Nephron (organoid): ENCODE measurements around the gene P3H1.

Source experiments
- H3K27ac Mint-ChIP-seq, 3 experiments: 2 replicates each; pipeline ENCODE4 v1.8.0; 2020; ENCODE audit warnings: mixed read lengths in 3 of 3, mild to moderate bottlenecking in 2 of 3, moderate library complexity in 1 of 3
- H3K27me3 Mint-ChIP-seq: 2 replicates; pipeline ENCODE4 v1.8.0; 2021; ENCODE audit warnings: low read depth, mild to moderate bottlenecking, moderate library complexity, mixed read lengths
- H3K36me3 Mint-ChIP-seq: 2 replicates; pipeline ENCODE4 v1.8.0; 2020; ENCODE audit warnings: low read depth, mixed read lengths
- H3K4me1 Mint-ChIP-seq: 2 replicates; pipeline ENCODE4 v1.8.0; 2020; ENCODE audit warnings: mixed read lengths
- H3K4me3 Mint-ChIP-seq, 3 experiments: 2 replicates each; pipeline ENCODE4 v1.8.0; 2020; ENCODE audit warnings: mild to moderate bottlenecking in 3 of 3, mixed read lengths in 3 of 3, moderate library complexity in 2 of 3
- H3K9me3 Mint-ChIP-seq: 2 replicates; pipeline ENCODE4 v1.8.0; 2020; ENCODE audit warnings: mixed read lengths
- TF ChIP-seq, protein P1 (sequence below), 3 experiments: fragments of 200-600 bp; sonication (generic); IDR thresholded peaks; one replicate each; pipeline ENCODE4 v1.5.0; 2021; ENCODE audit warnings: antibody characterized with exemption in 3 of 3; ENCODE audit not compliant: unreplicated experiment in 3 of 3

Gene P3H1

DNA sequence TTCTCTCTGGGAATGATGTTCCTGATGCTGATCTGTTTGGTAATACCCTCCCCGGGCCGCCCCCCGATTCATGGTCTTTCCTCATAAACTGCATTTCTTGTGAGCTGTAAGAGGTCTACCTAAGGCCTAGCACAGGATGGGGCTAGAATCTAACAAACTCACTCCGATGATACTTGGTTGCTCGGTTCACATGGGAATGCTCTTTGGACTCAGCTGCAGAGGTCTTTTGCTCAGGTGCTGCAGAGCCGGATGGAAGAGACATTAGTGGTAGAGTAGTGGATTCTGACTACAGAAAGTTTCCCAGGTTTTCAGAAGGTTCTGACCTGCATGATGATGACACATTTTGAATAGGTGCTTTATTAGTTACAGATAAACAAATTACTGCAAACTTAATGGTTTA lies 9.7 kb upstream of the P3H1 start:
- Mint-ChIP-seq H3K4me3 (no peak overlapping the region), H3K27me3 (no peaks in the 10 kb centered on the region), H3K4me1 (peaks cover 5% of the 10 kb centered on the region), H3K27ac (no peak overlapping the region), H3K36me3 (peaks cover 78% of the 10 kb centered on the region), H3K9me3 (no peaks in the 10 kb centered on the region)
- TF ChIP-seq, protein P1, sequence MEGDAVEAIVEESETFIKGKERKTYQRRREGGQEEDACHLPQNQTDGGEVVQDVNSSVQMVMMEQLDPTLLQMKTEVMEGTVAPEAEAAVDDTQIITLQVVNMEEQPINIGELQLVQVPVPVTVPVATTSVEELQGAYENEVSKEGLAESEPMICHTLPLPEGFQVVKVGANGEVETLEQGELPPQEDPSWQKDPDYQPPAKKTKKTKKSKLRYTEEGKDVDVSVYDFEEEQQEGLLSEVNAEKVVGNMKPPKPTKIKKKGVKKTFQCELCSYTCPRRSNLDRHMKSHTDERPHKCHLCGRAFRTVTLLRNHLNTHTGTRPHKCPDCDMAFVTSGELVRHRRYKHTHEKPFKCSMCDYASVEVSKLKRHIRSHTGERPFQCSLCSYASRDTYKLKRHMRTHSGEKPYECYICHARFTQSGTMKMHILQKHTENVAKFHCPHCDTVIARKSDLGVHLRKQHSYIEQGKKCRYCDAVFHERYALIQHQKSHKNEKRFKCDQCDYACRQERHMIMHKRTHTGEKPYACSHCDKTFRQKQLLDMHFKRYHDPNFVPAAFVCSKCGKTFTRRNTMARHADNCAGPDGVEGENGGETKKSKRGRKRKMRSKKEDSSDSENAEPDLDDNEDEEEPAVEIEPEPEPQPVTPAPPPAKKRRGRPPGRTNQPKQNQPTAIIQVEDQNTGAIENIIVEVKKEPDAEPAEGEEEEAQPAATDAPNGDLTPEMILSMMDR (IDR thresholded peaks at IDR 0.05; ENCODE audit: unreplicated experiment in 3 of 3): no peak

DNA sequence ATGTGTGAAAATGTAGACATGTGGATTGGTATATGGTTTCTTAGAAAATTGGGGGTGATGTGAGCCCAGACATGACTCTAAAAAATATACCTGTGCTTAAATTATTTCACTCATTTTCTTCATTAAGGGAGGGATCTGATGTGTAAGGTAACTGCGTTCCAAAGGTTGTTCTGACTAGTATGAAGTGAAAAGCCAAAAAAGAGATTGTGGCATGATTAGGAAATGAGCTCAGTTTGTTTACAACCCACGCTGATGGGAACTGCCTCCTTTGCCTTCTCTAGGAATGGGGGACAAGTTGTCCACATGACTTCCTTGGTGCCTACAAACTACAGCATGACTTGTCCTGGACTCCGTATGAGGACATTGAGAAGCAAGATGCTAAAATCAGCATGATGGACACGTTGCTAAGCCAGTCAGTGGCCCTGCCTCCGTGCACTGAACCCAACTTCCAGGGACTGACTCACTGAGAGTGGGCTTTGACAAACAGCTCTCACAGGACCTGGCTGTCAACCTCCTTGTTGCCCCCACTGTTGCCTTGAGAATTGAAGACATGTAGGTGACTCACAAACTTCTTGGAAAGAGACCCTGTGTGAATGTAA lies 8.2 kb upstream of the P3H1 start:
- Mint-ChIP-seq H3K9me3 (no peaks in the 10 kb centered on the region), H3K27me3 (no peaks in the 10 kb centered on the region), H3K27ac (no peak overlapping the region), H3K4me3 (no peak overlapping the region), H3K36me3 (peaks cover 71% of the 10 kb centered on the region), H3K4me1 (peaks cover 14% of the 10 kb centered on the region)
- TF ChIP-seq, protein P1 (IDR thresholded peaks at IDR 0.05; ENCODE audit: unreplicated experiment in 3 of 3): no peak

DNA sequence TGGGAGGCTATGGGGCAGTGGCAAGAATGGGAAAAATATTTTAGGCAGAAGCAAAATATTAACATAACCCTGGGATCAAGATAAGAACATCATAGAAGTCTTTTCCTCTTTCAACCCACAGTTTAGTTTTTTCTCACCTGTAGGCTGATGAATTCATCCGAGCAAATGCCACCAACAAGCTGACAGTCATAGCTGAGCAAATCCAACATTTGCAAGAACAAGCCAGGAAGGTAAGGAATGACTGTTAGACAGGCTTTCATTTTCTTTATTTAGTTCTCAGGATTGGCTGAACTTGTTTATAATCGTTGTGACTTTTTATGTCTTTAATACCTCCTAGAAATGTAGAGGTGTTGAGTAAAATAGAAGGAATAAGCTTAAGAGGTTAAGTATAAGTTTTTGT lies 6.6 kb upstream of the P3H1 start:
- H3K36me3 Mint-ChIP-seq: peaks cover 63% of the 10 kb centered on the region

DNA sequence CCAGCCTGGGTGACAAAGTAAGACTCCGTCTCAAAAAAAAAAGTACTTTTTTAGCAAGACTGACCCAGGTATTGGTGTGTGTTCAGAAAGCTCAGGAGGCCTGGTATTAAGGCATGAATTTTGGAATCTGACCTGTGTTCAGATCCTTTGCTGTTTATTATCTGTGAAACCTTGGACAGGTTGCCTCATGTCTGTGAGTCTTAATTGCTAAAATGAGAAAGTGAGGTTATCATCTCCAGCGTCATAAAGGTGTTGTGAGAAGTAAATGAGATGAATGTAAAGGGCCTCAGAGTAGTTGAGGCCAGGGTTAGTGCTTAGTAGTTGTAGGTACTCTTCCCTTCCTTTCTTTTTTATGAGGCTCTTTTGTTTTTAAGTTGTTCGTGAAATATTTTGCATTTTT lies 3.0 kb upstream of the P3H1 start:
- TF ChIP-seq, protein P1 (IDR thresholded peaks at IDR 0.05; ENCODE audit: unreplicated experiment in 3 of 3): no peak
- Mint-ChIP-seq H3K4me1 (peaks cover 23% of the 10 kb centered on the region), H3K27me3 (no peaks in the 10 kb centered on the region), H3K9me3 (no peaks in the 10 kb centered on the region), H3K36me3 (peaks cover 28% of the 10 kb centered on the region), H3K27ac (no peak overlapping the region), H3K4me3 (peak overlapping the region; percentile 55 to 78 (median 60))

More for the DNA sequence above, 6.6 kb upstream of the P3H1 start:
- Mint-ChIP-seq H3K4me1 (peaks cover 17% of the 10 kb centered on the region), H3K27me3 (no peaks in the 10 kb centered on the region), H3K4me3 (no peak overlapping the region), H3K27ac (peak overlapping the region in 1 of 3 experiments; percentile 40), H3K9me3 (no peaks in the 10 kb centered on the region)
- TF ChIP-seq, protein P1 (IDR thresholded peaks at IDR 0.05; ENCODE audit: unreplicated experiment in 3 of 3): no peak

DNA sequence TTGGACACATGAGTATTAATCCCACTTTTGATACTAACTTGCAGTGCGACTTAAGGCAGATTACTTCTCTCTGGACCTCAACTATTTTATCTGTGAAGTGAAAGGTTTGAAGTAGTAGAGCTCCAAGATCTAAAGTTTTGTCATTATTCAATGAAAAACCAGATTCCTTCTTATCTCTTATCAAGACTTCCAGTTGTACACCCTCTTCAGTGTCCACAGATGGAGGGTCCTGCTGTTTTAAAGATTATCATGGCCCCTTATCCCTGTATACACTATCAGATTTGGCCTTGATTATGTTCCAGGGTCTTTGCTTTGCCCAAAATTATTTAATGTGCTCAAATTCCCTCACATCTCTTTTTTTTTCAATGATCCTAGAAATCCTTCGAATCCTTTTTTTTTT lies 1.3 kb upstream of the P3H1 start:
- Mint-ChIP-seq H3K27ac (peak overlapping the region in 2 of 3 experiments; percentile 93 to 94), H3K4me3 (no peak overlapping the region), H3K4me1 (peaks cover 23% of the 10 kb centered on the region), H3K27me3 (no peaks in the 10 kb centered on the region), H3K36me3 (peaks cover 15% of the 10 kb centered on the region), H3K9me3 (no peaks in the 10 kb centered on the region)
- TF ChIP-seq, protein P1 (IDR thresholded peaks at IDR 0.05; ENCODE audit: unreplicated experiment in 3 of 3): no peak

DNA sequence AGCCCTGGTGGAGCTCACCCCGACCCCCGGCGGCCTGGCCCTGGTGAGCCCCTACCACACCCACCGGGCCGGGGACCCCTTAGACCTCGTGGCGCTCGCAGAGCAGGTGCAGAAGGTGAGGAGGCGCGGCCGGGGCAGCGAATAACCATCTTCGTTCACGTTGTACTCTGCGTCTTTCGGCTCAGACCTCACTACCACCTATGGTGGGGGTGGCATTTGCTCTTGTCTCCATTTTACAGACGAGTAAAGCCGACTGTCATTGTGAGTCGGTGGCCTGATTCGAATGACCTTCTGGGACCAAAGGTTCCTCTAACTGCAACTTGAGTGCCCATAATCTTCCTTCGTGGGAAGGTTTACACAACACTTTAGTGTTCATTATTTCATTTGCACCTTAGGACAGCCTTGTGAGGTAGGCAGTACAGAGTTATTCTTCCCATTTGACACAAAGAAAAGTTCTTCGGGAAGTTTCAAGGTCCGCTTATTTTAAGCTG lies 727 bp upstream of the P3H1 start:
- TF ChIP-seq, protein P1 (IDR thresholded peaks at IDR 0.05; ENCODE audit: unreplicated experiment in 3 of 3): no peak
- Mint-ChIP-seq H3K4me3 (no peak overlapping the region), H3K36me3 (peaks cover 11% of the 10 kb centered on the region), H3K27me3 (no peaks in the 10 kb centered on the region), H3K9me3 (no peaks in the 10 kb centered on the region), H3K4me1 (peaks cover 23% of the 10 kb centered on the region), H3K27ac (peak overlapping the region; percentile 79 to 94 (median 93))
